Body of pancreas (tissue), 4 donors: ENCODE measurements around the gene HAUS7.
A peak's percentile ranks its signal among the peaks of the same experiment; 100 is the strongest.

Experiments used
- POLR2A ChIP-seq, 3 donors: fragments of 450-650 bp; IDR thresholded peaks; one replicate each; pipeline ENCODE4 v1.6.1; 2016; ENCODE audit warnings: antibody characterized with exemption in 3 of 3, mild to moderate bottlenecking in 2 of 3
- TF ChIP-seq, protein P1 (sequence below), 7 experiments: fragments of 450-650 bp in 4 of 7; fragments of 200-600 bp in 3 of 7; sonication (generic) in 3 of 7; IDR thresholded peaks; one replicate each; pipeline ENCODE4 v1.5.1; 2016 to 2019; ENCODE audit warnings: antibody characterized with exemption in 7 of 7

DNA sequence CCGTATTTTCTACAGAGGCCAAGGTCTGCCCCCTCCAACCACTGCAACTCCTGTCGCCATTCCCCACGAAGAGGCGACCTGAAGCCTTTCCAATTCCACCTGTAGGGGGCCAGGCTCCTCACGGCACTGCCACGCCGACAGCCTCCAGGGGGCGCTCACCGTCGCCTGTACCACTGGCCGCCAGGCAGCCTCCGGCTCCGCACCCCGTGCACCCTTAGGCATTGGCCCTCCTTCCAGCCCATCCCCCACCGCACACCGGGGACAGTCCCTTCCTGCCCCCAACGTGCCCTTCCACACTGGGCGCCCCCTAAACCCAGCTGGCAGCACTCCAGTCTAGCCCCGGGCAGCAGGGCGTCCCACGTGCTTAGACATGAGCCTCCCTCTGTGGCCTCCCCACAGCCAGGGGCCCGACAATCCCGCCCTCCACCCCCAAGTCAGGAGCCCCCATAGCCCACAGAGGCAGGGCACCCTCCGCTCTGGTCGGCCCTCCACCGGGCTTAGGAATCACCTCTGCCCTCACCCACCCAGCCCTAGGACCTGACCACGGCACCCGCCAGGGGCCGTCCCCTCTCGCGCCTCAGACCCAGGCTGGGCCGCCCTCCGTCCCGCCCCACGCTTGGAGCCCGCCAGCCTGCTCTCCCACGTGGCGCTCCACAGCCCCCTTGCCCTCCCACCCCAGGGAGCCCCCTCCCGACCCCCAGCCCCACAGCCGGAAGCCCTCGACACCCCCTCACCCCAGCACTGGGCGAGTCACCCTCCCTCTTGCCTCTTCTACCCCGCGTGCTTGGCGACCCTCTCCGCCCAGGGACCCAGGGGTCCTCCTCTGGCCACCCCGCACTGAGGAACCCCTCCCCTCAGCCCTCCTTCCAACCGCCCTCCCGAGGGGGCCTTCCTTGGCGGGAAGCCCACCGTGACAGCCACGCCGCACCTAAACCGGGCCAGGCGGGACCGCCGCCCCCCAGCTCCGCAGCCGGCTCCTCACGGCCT is 69.9 kb downstream of the HAUS7 start:
- no peak for TF ChIP-seq POLR2A (IDR thresholded peaks at IDR 0.05)
- TF ChIP-seq, protein P1, sequence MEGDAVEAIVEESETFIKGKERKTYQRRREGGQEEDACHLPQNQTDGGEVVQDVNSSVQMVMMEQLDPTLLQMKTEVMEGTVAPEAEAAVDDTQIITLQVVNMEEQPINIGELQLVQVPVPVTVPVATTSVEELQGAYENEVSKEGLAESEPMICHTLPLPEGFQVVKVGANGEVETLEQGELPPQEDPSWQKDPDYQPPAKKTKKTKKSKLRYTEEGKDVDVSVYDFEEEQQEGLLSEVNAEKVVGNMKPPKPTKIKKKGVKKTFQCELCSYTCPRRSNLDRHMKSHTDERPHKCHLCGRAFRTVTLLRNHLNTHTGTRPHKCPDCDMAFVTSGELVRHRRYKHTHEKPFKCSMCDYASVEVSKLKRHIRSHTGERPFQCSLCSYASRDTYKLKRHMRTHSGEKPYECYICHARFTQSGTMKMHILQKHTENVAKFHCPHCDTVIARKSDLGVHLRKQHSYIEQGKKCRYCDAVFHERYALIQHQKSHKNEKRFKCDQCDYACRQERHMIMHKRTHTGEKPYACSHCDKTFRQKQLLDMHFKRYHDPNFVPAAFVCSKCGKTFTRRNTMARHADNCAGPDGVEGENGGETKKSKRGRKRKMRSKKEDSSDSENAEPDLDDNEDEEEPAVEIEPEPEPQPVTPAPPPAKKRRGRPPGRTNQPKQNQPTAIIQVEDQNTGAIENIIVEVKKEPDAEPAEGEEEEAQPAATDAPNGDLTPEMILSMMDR (IDR thresholded peaks at IDR 0.05) = peak in 6 of 7 experiments; percentile 10 to 48 (median 36)
